ENCODE data around the gene MRPL46.

Gene MRPL46

GRCh38 chr15:88509321-88509720 lies 42.1 kb upstream of the MRPL46 start:
- no peaks in the 10 kb centered on the region for H3F3A ChIP-seq (ENCODE audit: low read depth)
- no peak overlapping the region for H3K4me3 ChIP-seq (ENCODE audit: low read length, poor library complexity, severe bottlenecking)
- no peak overlapping the region for H3K4me2 ChIP-seq (ENCODE audit: low read depth, low read length, poor library complexity, severe bottlenecking)
- no peaks in the 10 kb centered on the region for H4K20me1 ChIP-seq (ENCODE audit: insufficient read depth, low read length, poor library complexity, severe bottlenecking)
- TF ChIP-seq CTCF (conservative IDR thresholded peaks at IDR 0.05; ENCODE audit: low read length): no peak
- TF ChIP-seq EZH2phosphoT487 (IDR thresholded peaks at IDR 0.05; ENCODE audit: borderline replicate concordance): no peak
- no peaks in the 10 kb centered on the region for H3K27me3 ChIP-seq (ENCODE audit: insufficient read depth, low read length, poor library complexity, severe bottlenecking)
- H3K79me2 ChIP-seq (ENCODE audit: insufficient read depth, low read length): no peaks in the 10 kb centered on the region
- no peak overlapping the region for H2AFZ ChIP-seq (ENCODE audit: low read length)
- H3K9ac ChIP-seq (ENCODE audit: low read depth, low read length, poor library complexity, severe bottlenecking): no peak overlapping the region
- no peaks in the 10 kb centered on the region for H3K9me3 ChIP-seq (ENCODE audit: insufficient read depth, low read depth, low read length)
- H3K9me2 ChIP-seq (replicated peaks; ENCODE audit: low read depth, low read length): no peaks in the 10 kb centered on the region
- H3K36me3 ChIP-seq (ENCODE audit: insufficient read depth, low read length): no peaks in the 10 kb centered on the region
- H3K4me1 ChIP-seq (ENCODE audit: insufficient read depth, low read length, poor library complexity, severe bottlenecking): no peaks in the 10 kb centered on the region

GRCh38 chr15:88506628-88507027 lies 39.4 kb upstream of the MRPL46 start:
- Histone ChIP-seq H3K4me2 (ENCODE audit: low read depth, low read length, poor library complexity, severe bottlenecking) (no peak overlapping the region), H3K9me2 (replicated peaks; ENCODE audit: low read depth, low read length) (no peaks in the 10 kb centered on the region), H2AFZ (ENCODE audit: low read length) (no peak overlapping the region), H3K9me3 (ENCODE audit: insufficient read depth, low read depth, low read length) (no peaks in the 10 kb centered on the region), H3K9ac (ENCODE audit: low read depth, low read length, poor library complexity, severe bottlenecking) (no peak overlapping the region), H3K36me3 (ENCODE audit: insufficient read depth, low read length) (no peaks in the 10 kb centered on the region), H3K27me3 (ENCODE audit: insufficient read depth, low read length, poor library complexity, severe bottlenecking) (no peaks in the 10 kb centered on the region), H3K79me2 (ENCODE audit: insufficient read depth, low read length) (no peaks in the 10 kb centered on the region), H3F3A (ENCODE audit: low read depth) (no peaks in the 10 kb centered on the region), H3K4me1 (ENCODE audit: insufficient read depth, low read length, poor library complexity, severe bottlenecking) (no peaks in the 10 kb centered on the region), H4K20me1 (ENCODE audit: insufficient read depth, low read length, poor library complexity, severe bottlenecking) (no peaks in the 10 kb centered on the region), H3K4me3 (ENCODE audit: low read length, poor library complexity, severe bottlenecking) (no peak overlapping the region)
- no peak for TF ChIP-seq EZH2phosphoT487 (IDR thresholded peaks at IDR 0.05; ENCODE audit: borderline replicate concordance)
- TF ChIP-seq CTCF (conservative IDR thresholded peaks at IDR 0.05; ENCODE audit: low read length): no peak

GRCh38 chr15:88505721-88506120 lies 38.5 kb upstream of the MRPL46 start:
- Histone ChIP-seq H3K4me2 (ENCODE audit: low read depth, low read length, poor library complexity, severe bottlenecking) (no peak overlapping the region), H3K9me2 (replicated peaks; ENCODE audit: low read depth, low read length) (no peaks in the 10 kb centered on the region), H4K20me1 (ENCODE audit: insufficient read depth, low read length, poor library complexity, severe bottlenecking) (no peaks in the 10 kb centered on the region), H2AFZ (ENCODE audit: low read length) (no peak overlapping the region), H3K36me3 (ENCODE audit: insufficient read depth, low read length) (no peaks in the 10 kb centered on the region), H3K79me2 (ENCODE audit: insufficient read depth, low read length) (no peaks in the 10 kb centered on the region), H3K4me1 (ENCODE audit: insufficient read depth, low read length, poor library complexity, severe bottlenecking) (no peaks in the 10 kb centered on the region), H3F3A (ENCODE audit: low read depth) (no peaks in the 10 kb centered on the region), H3K27me3 (ENCODE audit: insufficient read depth, low read length, poor library complexity, severe bottlenecking) (no peaks in the 10 kb centered on the region), H3K9ac (ENCODE audit: low read depth, low read length, poor library complexity, severe bottlenecking) (no peak overlapping the region), H3K4me3 (ENCODE audit: low read length, poor library complexity, severe bottlenecking) (no peak overlapping the region), H3K9me3 (ENCODE audit: insufficient read depth, low read depth, low read length) (no peaks in the 10 kb centered on the region)
- no peak for TF ChIP-seq CTCF (conservative IDR thresholded peaks at IDR 0.05; ENCODE audit: low read length)
- no peak for TF ChIP-seq EZH2phosphoT487 (IDR thresholded peaks at IDR 0.05; ENCODE audit: borderline replicate concordance)

Data from Loucy (cell line).